ENCODE results near the gene COL26A1.
"Not testable (repeated sequence)": the region's sequence is repeated elsewhere in the genome, so short reads cannot be mapped to it uniquely, and the experiment has no call there.

- TF ChIP-seq, protein P1, sequence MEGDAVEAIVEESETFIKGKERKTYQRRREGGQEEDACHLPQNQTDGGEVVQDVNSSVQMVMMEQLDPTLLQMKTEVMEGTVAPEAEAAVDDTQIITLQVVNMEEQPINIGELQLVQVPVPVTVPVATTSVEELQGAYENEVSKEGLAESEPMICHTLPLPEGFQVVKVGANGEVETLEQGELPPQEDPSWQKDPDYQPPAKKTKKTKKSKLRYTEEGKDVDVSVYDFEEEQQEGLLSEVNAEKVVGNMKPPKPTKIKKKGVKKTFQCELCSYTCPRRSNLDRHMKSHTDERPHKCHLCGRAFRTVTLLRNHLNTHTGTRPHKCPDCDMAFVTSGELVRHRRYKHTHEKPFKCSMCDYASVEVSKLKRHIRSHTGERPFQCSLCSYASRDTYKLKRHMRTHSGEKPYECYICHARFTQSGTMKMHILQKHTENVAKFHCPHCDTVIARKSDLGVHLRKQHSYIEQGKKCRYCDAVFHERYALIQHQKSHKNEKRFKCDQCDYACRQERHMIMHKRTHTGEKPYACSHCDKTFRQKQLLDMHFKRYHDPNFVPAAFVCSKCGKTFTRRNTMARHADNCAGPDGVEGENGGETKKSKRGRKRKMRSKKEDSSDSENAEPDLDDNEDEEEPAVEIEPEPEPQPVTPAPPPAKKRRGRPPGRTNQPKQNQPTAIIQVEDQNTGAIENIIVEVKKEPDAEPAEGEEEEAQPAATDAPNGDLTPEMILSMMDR (IDR thresholded peaks at IDR 0.05): not testable (repeated sequence)
- TF ChIP-seq ZFX (IDR thresholded peaks at IDR 0.05; ENCODE audit: borderline replicate concordance): not testable (repeated sequence)
Observed at GRCh38 chr7:101348456-101349067, 14.1 kb upstream of the COL26A1 start.
